GM18520 (cell line): ENCODE data around the gene KCND1.

ENCODE experiments used
- ATAC-seq: cut with Tn5 transposase; IDR thresholded peaks from one replicate; pipeline ENCODE4 v1.9.1; 2021; ENCODE audit not compliant: unreplicated experiment

KCND1 gene

GRCh38 chrX:48913605-48914366, 57.9 kb downstream of the KCND1 start:
- no peak for ATAC-seq

- peak; percentile 38 for ATAC-seq
These were observed 60.0 kb downstream of the KCND1 start, which contains the start of gene SLC35A2 for GRCh38 chrX:48911412-48912182. Gene SLC35A2, minus strand, starts transcription at chrX:48911646. Its CDS starts 10 bp downstream, at chrX:48911636.
